T-helper 17 cell (primary cell): Measurements from ENCODE around the gene VKORC1L1. TPM values are rescaled to one million over a fixed set of nuclear protein-coding genes. Genes with fewer than 3 reads are reported as not detected.
A peak's percentile ranks its signal among the peaks of the same experiment; 100 is the strongest.
"Not testable (repeated sequence)": the region's sequence is repeated elsewhere in the genome, so short reads cannot be mapped to it uniquely, and the experiment has no call there.

Source experiments
- ATAC-seq: fragments of 150-1000 bp; cut with Tn5 transposase; 2 replicates; pipeline ENCODE4 v1.10.0; 2021; ENCODE audit warnings: mild to moderate bottlenecking, moderate library complexity
- DNase-seq, 3 donors: peaks; one replicate each; pipeline versions ENCODE4 v3.0.0 to v3.0.0-alpha.2; 2020 to 2021
- H3K9me3 ChIP-seq: one replicate; pipeline ENCODE4 v1.7.0; 2013; ENCODE audit warnings: low read length, mild to moderate bottlenecking; ENCODE audit not compliant: control insufficient read depth, poor library complexity, severe bottlenecking
- H3K27ac Mint-ChIP-seq: one replicate; pipeline ENCODE4 v1.8.0; 2022; ENCODE audit warnings: mild to moderate bottlenecking, moderate library complexity, mixed read lengths
- H3K27me3 Mint-ChIP-seq: one replicate; pipeline ENCODE4 v1.8.0; 2022; ENCODE audit warnings: mixed read lengths
- H3K36me3 Mint-ChIP-seq: one replicate; pipeline ENCODE4 v1.8.0; 2022; ENCODE audit warnings: low read depth, mixed read lengths
- H3K4me1 Mint-ChIP-seq: one replicate; pipeline ENCODE4 v1.8.0; 2022; ENCODE audit warnings: mild to moderate bottlenecking, mixed read lengths
- H3K4me3 Mint-ChIP-seq: one replicate; pipeline ENCODE4 v1.8.0; 2022; ENCODE audit warnings: mild to moderate bottlenecking, moderate library complexity, mixed read lengths
- total RNA-seq, 4 donors: library from RNA in 2 of 4; stranded (reverse) in 2 of 4; gene quantifications; one replicate each; pipeline ENCODE4 v1.2.3 and lab custom pipeline; 2022 to 2026

Gene VKORC1L1
- total RNA-seq, 2 donors from 2014 or later, result 5.5 to 7.1 TPM

- not testable (repeated sequence) for H3K9me3 ChIP-seq, ATAC-seq, H3K36me3 Mint-ChIP-seq, DNase-seq, H3K4me3 Mint-ChIP-seq, H3K4me1 Mint-ChIP-seq
- Mint-ChIP-seq H3K27me3 (peaks cover 13% of the 10 kb centered on the region), H3K27ac (peak overlapping the region; percentile 32)
Measured at GRCh38 chr7:65866244-65866643, 6.6 kb upstream of the VKORC1L1 start.

- DNase-seq, H3K4me1 Mint-ChIP-seq, H3K4me3 Mint-ChIP-seq, H3K27ac Mint-ChIP-seq, H3K36me3 Mint-ChIP-seq, ATAC-seq, H3K27me3 Mint-ChIP-seq, H3K9me3 ChIP-seq: not testable (repeated sequence)
Measured at GRCh38 chr7:65867681-65868080, 5.2 kb upstream of the VKORC1L1 start.

- not testable (repeated sequence) for H3K27me3 Mint-ChIP-seq, H3K27ac Mint-ChIP-seq, H3K9me3 ChIP-seq, H3K36me3 Mint-ChIP-seq, DNase-seq, ATAC-seq, H3K4me3 Mint-ChIP-seq, H3K4me1 Mint-ChIP-seq
Measured at GRCh38 chr7:65869312-65869711, 3.6 kb upstream of the VKORC1L1 start.

- not testable (repeated sequence) for H3K4me3 Mint-ChIP-seq, H3K27ac Mint-ChIP-seq, DNase-seq, H3K27me3 Mint-ChIP-seq, ATAC-seq, H3K9me3 ChIP-seq, H3K4me1 Mint-ChIP-seq, H3K36me3 Mint-ChIP-seq
Measured at GRCh38 chr7:65871451-65871850, 1.4 kb upstream of the VKORC1L1 start.

GRCh38 chr7:65873582-65874193 is 814 bp downstream of the VKORC1L1 start:
- H3K9me3 ChIP-seq, H3K27me3 Mint-ChIP-seq, H3K36me3 Mint-ChIP-seq, H3K4me1 Mint-ChIP-seq: not testable (repeated sequence)
- ATAC-seq (peak; percentile 3), DNase-seq (peak in 2 of 3 donors; percentile 5 to 14)
- Mint-ChIP-seq H3K27ac (peak overlapping the region; percentile 53), H3K4me3 (peak overlapping the region; percentile 89)

- not testable (repeated sequence) for DNase-seq, H3K27ac Mint-ChIP-seq, H3K36me3 Mint-ChIP-seq, H3K4me3 Mint-ChIP-seq, ATAC-seq, H3K9me3 ChIP-seq, H3K27me3 Mint-ChIP-seq
- peaks cover 13% of the 10 kb centered on the region for H3K4me1 Mint-ChIP-seq
Measured at GRCh38 chr7:65875715-65876114, 2.8 kb downstream of the VKORC1L1 start.

- not testable (repeated sequence) for H3K36me3 Mint-ChIP-seq, H3K27ac Mint-ChIP-seq, H3K4me3 Mint-ChIP-seq, ATAC-seq, H3K9me3 ChIP-seq, DNase-seq, H3K27me3 Mint-ChIP-seq, H3K4me1 Mint-ChIP-seq
Measured at GRCh38 chr7:65879292-65880153, 6.6 kb downstream of the VKORC1L1 start.

- not testable (repeated sequence) for H3K4me1 Mint-ChIP-seq, H3K27ac Mint-ChIP-seq, DNase-seq, H3K36me3 Mint-ChIP-seq, ATAC-seq, H3K27me3 Mint-ChIP-seq, H3K9me3 ChIP-seq
- peak overlapping the region; percentile 21 for H3K4me3 Mint-ChIP-seq
Measured at GRCh38 chr7:65880242-65880641, 7.4 kb downstream of the VKORC1L1 start.

- not testable (repeated sequence) for DNase-seq, ATAC-seq, H3K27ac Mint-ChIP-seq, H3K4me3 Mint-ChIP-seq, H3K36me3 Mint-ChIP-seq, H3K27me3 Mint-ChIP-seq, H3K9me3 ChIP-seq, H3K4me1 Mint-ChIP-seq
Measured at GRCh38 chr7:65884983-65885382, 12.1 kb downstream of the VKORC1L1 start.

GRCh38 chr7:65885533-65885932 is 12.7 kb downstream of the VKORC1L1 start:
- not testable (repeated sequence) for H3K27ac Mint-ChIP-seq, ATAC-seq

GRCh38 chr7:65888434-65889156 is 15.7 kb downstream of the VKORC1L1 start:
- not testable (repeated sequence) for H3K36me3 Mint-ChIP-seq, H3K4me1 Mint-ChIP-seq, ATAC-seq, H3K4me3 Mint-ChIP-seq, DNase-seq, H3K27me3 Mint-ChIP-seq, H3K9me3 ChIP-seq
- peak overlapping the region; percentile 16 for H3K27ac Mint-ChIP-seq

More at GRCh38 chr7:65885533-65885932, 12.7 kb downstream of the VKORC1L1 start:
- not testable (repeated sequence) for H3K4me1 Mint-ChIP-seq, H3K27me3 Mint-ChIP-seq, H3K4me3 Mint-ChIP-seq, DNase-seq, H3K9me3 ChIP-seq, H3K36me3 Mint-ChIP-seq

- not testable (repeated sequence) for H3K4me1 Mint-ChIP-seq, H3K9me3 ChIP-seq, H3K36me3 Mint-ChIP-seq, ATAC-seq, H3K27ac Mint-ChIP-seq, H3K27me3 Mint-ChIP-seq, DNase-seq, H3K4me3 Mint-ChIP-seq
Measured at GRCh38 chr7:65889722-65890121, 16.8 kb downstream of the VKORC1L1 start.

GRCh38 chr7:65892161-65892560 is 19.3 kb downstream of the VKORC1L1 start:
- no peak overlapping the region for H3K4me3 Mint-ChIP-seq
- peaks cover 9% of the 10 kb centered on the region for H3K4me1 Mint-ChIP-seq
- H3K27ac Mint-ChIP-seq, result peak overlapping the region; percentile 41
- DNase-seq, result no peak
- no peak for ATAC-seq
- no peaks in the 10 kb centered on the region for H3K9me3 ChIP-seq
- H3K27me3 Mint-ChIP-seq, result no peaks in the 10 kb centered on the region
- H3K36me3 Mint-ChIP-seq, result peaks cover 2% of the 10 kb centered on the region
